HepG2 (cell line): ENCODE results near the gene PIF1. TPM values are rescaled to one million over a fixed set of nuclear protein-coding genes. Genes with fewer than 3 reads are reported as not detected.

Experiments
- HDAC2 ChIP-seq: sonication (generic); formaldehyde crosslinking; IDR thresholded peaks from 2 replicates; pipeline ENCODE4 v1.4.0; 2020; ENCODE audit warnings: missing genetic modification reagents
- ISX ChIP-seq: sonication (generic); formaldehyde crosslinking; conservative IDR thresholded peaks from 2 replicates; pipeline ENCODE4 v1.5.0; 2020; ENCODE audit warnings: missing genetic modification reagents
- KDM1A ChIP-seq: IDR thresholded peaks from 2 replicates; pipeline ENCODE4 v1.6.1; 2016; ENCODE audit warnings: missing compliant biosample characterization
- MED8 ChIP-seq: sonication (generic); formaldehyde crosslinking; IDR thresholded peaks from 2 replicates; pipeline ENCODE4 v1.8.1; 2023; ENCODE audit warnings: mild to moderate bottlenecking, missing genetic modification reagents; ENCODE audit not compliant: insufficient replicate concordance
- PAF1 ChIP-seq: IDR thresholded peaks from 2 replicates; pipeline ENCODE4 v1.6.1; 2016; ENCODE audit warnings: missing genetic modification reagents, missing compliant biosample characterization
- RAD21 ChIP-seq: fragments of 450-650 bp; formaldehyde crosslinking; IDR thresholded peaks from 2 replicates; pipeline ENCODE4 v1.5.0; 2020; ENCODE audit warnings: mild to moderate bottlenecking
- TEAD2 ChIP-seq: sonication (generic); formaldehyde crosslinking; IDR thresholded peaks from 2 replicates; pipeline ENCODE4 v1.9.0; 2021; ENCODE audit warnings: missing genetic modification reagents
- TRIM24 ChIP-seq: sonication (generic); formaldehyde crosslinking; IDR thresholded peaks from 2 replicates; pipeline ENCODE4 v1.8.0; 2022; ENCODE audit warnings: mild to moderate bottlenecking, missing genetic modification reagents
- ZC3H13 ChIP-seq: sonication (generic); formaldehyde crosslinking; IDR thresholded peaks from 2 replicates; pipeline ENCODE4 v1.8.1; 2023; ENCODE audit warnings: mild to moderate bottlenecking, missing genetic modification reagents, moderate library complexity
- ZNF589 ChIP-seq: sonication (generic); formaldehyde crosslinking; conservative IDR thresholded peaks from 2 replicates; pipeline ENCODE4 v1.8.0; 2022; ENCODE audit warnings: mild to moderate bottlenecking, moderate library complexity, missing genetic modification reagents
- polyA plus RNA-seq, 8 experiments: library from polyadenylated mRNA; depleted of rRNA in 3 of 8; stranded (reverse) in 7 of 8; unstranded in 1 of 8; fragments of >200 nt; fragmentation: Illumina TruSeq in 4 of 8; extraction: Trizol in 4 of 8; gene quantifications; 2 replicates each; pipeline versions ENCODE4 v1.2.1 to v1.2.3, GENCODE V29; 2011 to 2016; ENCODE audit warnings: low read depth in 4 of 8, missing spikeins in 1 of 8, mixed read lengths in 1 of 8; ENCODE audit not compliant: insufficient read depth in 1 of 8
- total RNA-seq, 5 experiments: library from RNA; depleted of rRNA; stranded (reverse); fragments of >200 nt; fragmentation: Illumina TruSeq; extraction: Trizol; gene quantifications; 2 replicates each; pipeline ENCODE4 v1.2.3, GENCODE V29; 2016; ENCODE audit warnings: low read depth in 1 of 5
- TF ChIP-seq, protein P1 (sequence below): sonication (generic); formaldehyde crosslinking; IDR thresholded peaks from 2 replicates; pipeline ENCODE4 v1.5.1; 2020; ENCODE audit warnings: mild to moderate bottlenecking, moderate library complexity, missing genetic modification reagents
- TF ChIP-seq, protein P2 (sequence below): sonication (generic); formaldehyde crosslinking; IDR thresholded peaks from 2 replicates; pipeline ENCODE4 v1.8.1; 2022; ENCODE audit warnings: low read depth, mild to moderate bottlenecking, missing genetic modification reagents
- TF ChIP-seq, protein P3 (sequence below): sonication (generic); formaldehyde crosslinking; IDR thresholded peaks from 2 replicates; pipeline ENCODE4 v1.9.0; 2021; ENCODE audit warnings: missing genetic modification reagents, mild to moderate bottlenecking, borderline replicate concordance
- TF ChIP-seq, protein P4 (sequence below): sonication (generic); formaldehyde crosslinking; IDR thresholded peaks from 2 replicates; pipeline ENCODE4 v1.8.0; 2022; ENCODE audit warnings: missing genetic modification reagents, mild to moderate bottlenecking, inconsistent platforms, borderline replicate concordance
- TF ChIP-seq, protein P5 (sequence below): sonication (generic); formaldehyde crosslinking; IDR thresholded peaks from 2 replicates; pipeline ENCODE4 v1.8.0; 2022; ENCODE audit warnings: missing genetic modification reagents, low read depth, mild to moderate bottlenecking, borderline replicate concordance
- TF ChIP-seq, protein P6 (sequence below): IDR thresholded peaks from 2 replicates; pipeline ENCODE4 v1.4.0; 2020; ENCODE audit warnings: mild to moderate bottlenecking, missing genetic modification reagents

Gene PIF1
- total and polyA plus RNA-seq, 2 of the 13 experiments (the other 11 are each of a cell fraction or from before 2014, with no cell fraction given) = 18.5 to 19.7 TPM

DNA sequence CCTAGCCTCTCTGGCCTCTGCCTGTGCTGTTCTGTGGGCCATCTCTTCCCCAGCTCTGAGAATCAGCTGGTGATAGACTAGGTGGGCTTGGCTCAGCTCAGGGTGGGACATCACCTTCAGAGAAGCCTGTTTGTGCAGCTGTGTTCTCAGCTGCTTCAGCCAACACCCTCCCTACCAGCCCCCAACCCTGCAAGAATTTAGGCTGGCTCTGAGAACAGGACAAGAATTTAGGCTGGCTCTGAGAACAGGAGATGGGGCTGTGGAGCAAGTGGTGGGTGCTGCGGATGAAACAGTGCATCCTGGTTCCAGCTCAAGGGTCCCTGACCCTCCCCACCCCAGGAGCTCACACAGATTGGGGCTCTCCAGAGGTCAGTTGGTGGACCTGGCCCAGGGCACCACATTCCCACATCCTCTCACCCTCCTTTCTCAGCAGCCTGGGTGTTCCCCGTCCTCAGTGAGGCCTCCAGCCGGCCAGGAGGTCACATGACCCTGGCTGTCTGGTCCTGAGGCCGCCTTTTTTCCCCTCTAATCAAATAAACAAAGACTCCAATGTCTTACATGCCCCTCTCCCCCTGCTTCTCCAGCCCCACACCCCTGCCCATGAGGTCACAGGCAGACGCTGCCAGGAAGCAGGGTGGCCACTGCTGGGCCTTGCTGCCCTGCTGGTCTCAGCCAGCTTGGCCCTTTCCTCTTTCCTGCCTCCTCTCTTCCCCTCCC, 31.1 kb upstream of the PIF1 start (continued):
- TF ChIP-seq ISX (CRISPR knock-in tag) = no peak
- TF ChIP-seq, protein P1, sequence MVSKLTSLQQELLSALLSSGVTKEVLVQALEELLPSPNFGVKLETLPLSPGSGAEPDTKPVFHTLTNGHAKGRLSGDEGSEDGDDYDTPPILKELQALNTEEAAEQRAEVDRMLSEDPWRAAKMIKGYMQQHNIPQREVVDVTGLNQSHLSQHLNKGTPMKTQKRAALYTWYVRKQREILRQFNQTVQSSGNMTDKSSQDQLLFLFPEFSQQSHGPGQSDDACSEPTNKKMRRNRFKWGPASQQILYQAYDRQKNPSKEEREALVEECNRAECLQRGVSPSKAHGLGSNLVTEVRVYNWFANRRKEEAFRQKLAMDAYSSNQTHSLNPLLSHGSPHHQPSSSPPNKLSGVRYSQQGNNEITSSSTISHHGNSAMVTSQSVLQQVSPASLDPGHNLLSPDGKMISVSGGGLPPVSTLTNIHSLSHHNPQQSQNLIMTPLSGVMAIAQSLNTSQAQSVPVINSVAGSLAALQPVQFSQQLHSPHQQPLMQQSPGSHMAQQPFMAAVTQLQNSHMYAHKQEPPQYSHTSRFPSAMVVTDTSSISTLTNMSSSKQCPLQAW (CRISPR knock-in tag) = no peak
- no peak for TF ChIP-seq ZC3H13 (CRISPR knock-in tag)
- no peak for TF ChIP-seq TEAD2 (CRISPR knock-in tag)
- TF ChIP-seq, protein P2, sequence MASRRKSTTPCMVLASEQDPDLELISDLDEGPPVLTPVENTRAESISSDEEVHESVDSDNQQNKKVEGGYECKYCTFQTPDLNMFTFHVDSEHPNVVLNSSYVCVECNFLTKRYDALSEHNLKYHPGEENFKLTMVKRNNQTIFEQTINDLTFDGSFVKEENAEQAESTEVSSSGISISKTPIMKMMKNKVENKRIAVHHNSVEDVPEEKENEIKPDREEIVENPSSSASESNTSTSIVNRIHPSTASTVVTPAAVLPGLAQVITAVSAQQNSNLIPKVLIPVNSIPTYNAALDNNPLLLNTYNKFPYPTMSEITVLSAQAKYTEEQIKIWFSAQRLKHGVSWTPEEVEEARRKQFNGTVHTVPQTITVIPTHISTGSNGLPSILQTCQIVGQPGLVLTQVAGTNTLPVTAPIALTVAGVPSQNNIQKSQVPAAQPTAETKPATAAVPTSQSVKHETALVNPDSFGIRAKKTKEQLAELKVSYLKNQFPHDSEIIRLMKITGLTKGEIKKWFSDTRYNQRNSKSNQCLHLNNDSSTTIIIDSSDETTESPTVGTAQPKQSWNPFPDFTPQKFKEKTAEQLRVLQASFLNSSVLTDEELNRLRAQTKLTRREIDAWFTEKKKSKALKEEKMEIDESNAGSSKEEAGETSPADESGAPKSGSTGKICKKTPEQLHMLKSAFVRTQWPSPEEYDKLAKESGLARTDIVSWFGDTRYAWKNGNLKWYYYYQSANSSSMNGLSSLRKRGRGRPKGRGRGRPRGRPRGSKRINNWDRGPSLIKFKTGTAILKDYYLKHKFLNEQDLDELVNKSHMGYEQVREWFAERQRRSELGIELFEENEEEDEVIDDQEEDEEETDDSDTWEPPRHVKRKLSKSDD = no peak
- TF ChIP-seq, protein P3, sequence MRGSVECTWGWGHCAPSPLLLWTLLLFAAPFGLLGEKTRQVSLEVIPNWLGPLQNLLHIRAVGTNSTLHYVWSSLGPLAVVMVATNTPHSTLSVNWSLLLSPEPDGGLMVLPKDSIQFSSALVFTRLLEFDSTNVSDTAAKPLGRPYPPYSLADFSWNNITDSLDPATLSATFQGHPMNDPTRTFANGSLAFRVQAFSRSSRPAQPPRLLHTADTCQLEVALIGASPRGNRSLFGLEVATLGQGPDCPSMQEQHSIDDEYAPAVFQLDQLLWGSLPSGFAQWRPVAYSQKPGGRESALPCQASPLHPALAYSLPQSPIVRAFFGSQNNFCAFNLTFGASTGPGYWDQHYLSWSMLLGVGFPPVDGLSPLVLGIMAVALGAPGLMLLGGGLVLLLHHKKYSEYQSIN (CRISPR knock-in tag) = no peak
- TF ChIP-seq RAD21 (CRISPR knock-in tag) = no peak
- no peak for TF ChIP-seq PAF1 (CRISPR knock-in tag)
- no peak for TF ChIP-seq ZNF589 (CRISPR knock-in tag)
- TF ChIP-seq, protein P4, sequence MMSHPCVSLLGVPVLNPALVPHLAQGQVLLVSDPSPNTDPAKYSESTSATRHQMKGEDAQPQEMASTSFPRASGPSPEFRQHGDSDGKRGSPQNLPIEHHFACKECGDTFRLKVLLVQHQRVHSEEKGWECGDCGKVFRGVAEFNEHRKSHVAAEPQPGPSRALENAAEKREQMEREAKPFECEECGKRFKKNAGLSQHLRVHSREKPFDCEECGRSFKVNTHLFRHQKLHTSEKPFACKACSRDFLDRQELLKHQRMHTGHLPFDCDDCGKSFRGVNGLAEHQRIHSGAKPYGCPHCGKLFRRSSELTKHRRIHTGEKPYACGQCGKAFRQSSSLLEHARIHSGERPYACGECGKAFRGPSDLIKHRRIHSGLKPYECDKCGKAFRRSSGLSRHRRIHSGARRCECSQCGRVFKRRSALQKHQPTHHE (CRISPR knock-in tag) = no peak
- TF ChIP-seq HDAC2 (CRISPR knock-in tag) = 0 out of 2 replicates have a peak, but pooled peaks have one; percentile 20
- TF ChIP-seq, protein P5, sequence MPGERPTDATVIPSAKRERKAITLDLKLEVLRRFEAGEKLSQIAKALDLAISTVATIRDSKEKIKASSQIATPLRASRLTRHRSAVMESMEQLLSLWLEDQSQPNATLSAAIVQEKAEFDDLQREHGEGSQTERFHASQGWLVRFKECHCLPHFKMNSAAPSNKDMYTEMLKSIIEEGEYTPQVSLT (CRISPR knock-in tag) = no peak
- TF ChIP-seq, protein P6, sequence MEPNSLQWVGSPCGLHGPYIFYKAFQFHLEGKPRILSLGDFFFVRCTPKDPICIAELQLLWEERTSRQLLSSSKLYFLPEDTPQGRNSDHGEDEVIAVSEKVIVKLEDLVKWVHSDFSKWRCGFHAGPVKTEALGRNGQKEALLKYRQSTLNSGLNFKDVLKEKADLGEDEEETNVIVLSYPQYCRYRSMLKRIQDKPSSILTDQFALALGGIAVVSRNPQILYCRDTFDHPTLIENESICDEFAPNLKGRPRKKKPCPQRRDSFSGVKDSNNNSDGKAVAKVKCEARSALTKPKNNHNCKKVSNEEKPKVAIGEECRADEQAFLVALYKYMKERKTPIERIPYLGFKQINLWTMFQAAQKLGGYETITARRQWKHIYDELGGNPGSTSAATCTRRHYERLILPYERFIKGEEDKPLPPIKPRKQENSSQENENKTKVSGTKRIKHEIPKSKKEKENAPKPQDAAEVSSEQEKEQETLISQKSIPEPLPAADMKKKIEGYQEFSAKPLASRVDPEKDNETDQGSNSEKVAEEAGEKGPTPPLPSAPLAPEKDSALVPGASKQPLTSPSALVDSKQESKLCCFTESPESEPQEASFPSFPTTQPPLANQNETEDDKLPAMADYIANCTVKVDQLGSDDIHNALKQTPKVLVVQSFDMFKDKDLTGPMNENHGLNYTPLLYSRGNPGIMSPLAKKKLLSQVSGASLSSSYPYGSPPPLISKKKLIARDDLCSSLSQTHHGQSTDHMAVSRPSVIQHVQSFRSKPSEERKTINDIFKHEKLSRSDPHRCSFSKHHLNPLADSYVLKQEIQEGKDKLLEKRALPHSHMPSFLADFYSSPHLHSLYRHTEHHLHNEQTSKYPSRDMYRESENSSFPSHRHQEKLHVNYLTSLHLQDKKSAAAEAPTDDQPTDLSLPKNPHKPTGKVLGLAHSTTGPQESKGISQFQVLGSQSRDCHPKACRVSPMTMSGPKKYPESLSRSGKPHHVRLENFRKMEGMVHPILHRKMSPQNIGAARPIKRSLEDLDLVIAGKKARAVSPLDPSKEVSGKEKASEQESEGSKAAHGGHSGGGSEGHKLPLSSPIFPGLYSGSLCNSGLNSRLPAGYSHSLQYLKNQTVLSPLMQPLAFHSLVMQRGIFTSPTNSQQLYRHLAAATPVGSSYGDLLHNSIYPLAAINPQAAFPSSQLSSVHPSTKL (CRISPR knock-in tag) = peak; percentile 28; the same call in 1 of the 2 replicates
- TF ChIP-seq TRIM24 = no peak
- no peak for TF ChIP-seq MED8 (CRISPR knock-in tag)
- TF ChIP-seq KDM1A (CRISPR knock-in tag) = no peak
